Neural cell (in vitro differentiated cells): ENCODE results near the gene ZNF831. TPM values are rescaled to one million over a fixed set of nuclear protein-coding genes. Genes with fewer than 3 reads are reported as not detected.

Experiments
- H2AFZ ChIP-seq: fragments of 200-600, 300-800 bp; sonication (generic), shearing (Covaris generic); 2 replicates; pipeline ENCODE4 v1.6.0; 2014; ENCODE audit warnings: low read depth, mild to moderate bottlenecking, antibody characterized with exemption, low read length, moderate library complexity
- H3F3A ChIP-seq: fragments of 200-600 bp; shearing (Covaris generic); 2 replicates; pipeline ENCODE4 v1.6.1; 2016; ENCODE audit warnings: mild to moderate bottlenecking, moderate library complexity, mixed read lengths, antibody characterized with exemption, low read length; ENCODE audit not compliant: insufficient read depth, poor library complexity, severe bottlenecking
- H3K27ac ChIP-seq: fragments of 200-600, 300-800 bp; sonication (generic), shearing (Covaris generic); 2 replicates; pipeline ENCODE4 v1.5.1; 2014; ENCODE audit warnings: mild to moderate bottlenecking, low read length, moderate library complexity
- H3K27me3 ChIP-seq: fragments of 300-800, 200-600 bp; sonication (generic), shearing (Covaris generic); 2 replicates; pipeline ENCODE4 v1.6.0; 2014; ENCODE audit warnings: mild to moderate bottlenecking, low read depth, low read length, moderate library complexity; ENCODE audit not compliant: insufficient read depth
- H3K36me3 ChIP-seq: fragments of 300-800, 200-600 bp; sonication (generic), shearing (Covaris generic); 2 replicates; pipeline ENCODE4 v1.5.1; 2014; ENCODE audit warnings: mild to moderate bottlenecking, antibody characterized with exemption, low read length, moderate library complexity; ENCODE audit not compliant: insufficient read depth
- H3K4me2 ChIP-seq: fragments of 300-800, 200-600 bp; sonication (generic), shearing (Covaris generic); 2 replicates; pipeline ENCODE4 v1.6.0; 2014; ENCODE audit warnings: mild to moderate bottlenecking, low read length
- H3K4me3 ChIP-seq: fragments of 300-800, 200-600 bp; sonication (generic), shearing (Covaris generic); 2 replicates; pipeline ENCODE4 v1.5.1; 2014; ENCODE audit warnings: mild to moderate bottlenecking, low read length, moderate library complexity
- H3K79me2 ChIP-seq: fragments of 200-600 bp; shearing (Covaris generic); replicated peaks from 2 replicates; pipeline ENCODE4 v1.6.0; 2014; ENCODE audit warnings: mild to moderate bottlenecking, low read length, moderate library complexity; ENCODE audit not compliant: insufficient read depth
- H3K9ac ChIP-seq: fragments of 300-800, 200-600 bp; sonication (generic), shearing (Covaris generic); 2 replicates; pipeline ENCODE4 v1.6.1; 2016; ENCODE audit warnings: mild to moderate bottlenecking, low read length, mixed read lengths
- H3K9me2 ChIP-seq: fragments of 200-600 bp; shearing (Covaris generic); 2 replicates; pipeline ENCODE4 v1.6.1; 2016; ENCODE audit warnings: mild to moderate bottlenecking, low read length, mixed read lengths; ENCODE audit not compliant: insufficient read depth
- H3K9me3 ChIP-seq: fragments of 200-600, 300-800 bp; sonication (generic), shearing (Covaris generic); 2 replicates; pipeline ENCODE4 v1.6.1; 2016; ENCODE audit warnings: mild to moderate bottlenecking, mixed run types, low read length, moderate library complexity, mixed read lengths
- H4K20me1 ChIP-seq: fragments of 200-600 bp; shearing (Covaris generic); 2 replicates; pipeline ENCODE4 v1.6.1; 2016; ENCODE audit warnings: mild to moderate bottlenecking, mixed run types; ENCODE audit not compliant: insufficient read depth
- EP300 ChIP-seq: fragments of 450-650 bp; conservative IDR thresholded peaks from 2 replicates; pipeline ENCODE4 v1.6.1; 2014; ENCODE audit warnings: antibody characterized with exemption, mild to moderate bottlenecking, moderate library complexity; ENCODE audit not compliant: poor library complexity, severe bottlenecking
- EZH2 ChIP-seq: fragments of 200-600, 300-800 bp; shearing (Covaris generic), sonication (generic); IDR thresholded peaks from 2 replicates; pipeline ENCODE4 v1.6.1; 2014; ENCODE audit warnings: antibody characterized with exemption, low read length, borderline replicate concordance, mild to moderate bottlenecking; ENCODE audit not compliant: insufficient read depth, poor library complexity, severe bottlenecking
- MXI1 ChIP-seq: fragments of 450-650 bp; conservative IDR thresholded peaks from 2 replicates; pipeline ENCODE4 v1.6.1; 2014; ENCODE audit warnings: antibody characterized with exemption, mild to moderate bottlenecking; ENCODE audit not compliant: poor library complexity, severe bottlenecking
- POLR2AphosphoS5 ChIP-seq: IDR thresholded peaks from 2 replicates; pipeline ENCODE4 v1.6.1; 2012
- RAD21 ChIP-seq: fragments of 450-650 bp; conservative IDR thresholded peaks from 2 replicates; pipeline ENCODE4 v1.6.1; 2014; ENCODE audit warnings: antibody characterized with exemption, mild to moderate bottlenecking, moderate library complexity
- SMC3 ChIP-seq: fragments of 450-650 bp; conservative IDR thresholded peaks from 2 replicates; pipeline ENCODE4 v1.6.1; 2014; ENCODE audit warnings: antibody characterized with exemption, mild to moderate bottlenecking, moderate library complexity; ENCODE audit not compliant: poor library complexity
- TAF1 ChIP-seq: IDR thresholded peaks from 2 replicates; pipeline ENCODE4 v1.6.1; 2012; ENCODE audit warnings: low read depth
- polyA plus RNA-seq: library from polyadenylated mRNA; depleted of rRNA; stranded (reverse); fragments of >200 nt; gene quantifications from 2 replicates; pipeline ENCODE4 v1.2.3, GENCODE V29; 2014
- TF ChIP-seq, protein P1 (sequence below): IDR thresholded peaks from 2 replicates; pipeline ENCODE4 v1.6.1; 2012; ENCODE audit warnings: borderline replicate concordance
- TF ChIP-seq, protein P2 (sequence below): fragments of 450-650 bp; IDR thresholded peaks from 2 replicates; pipeline ENCODE4 v1.5.1; 2014; ENCODE audit warnings: antibody characterized with exemption, mild to moderate bottlenecking, moderate library complexity; ENCODE audit not compliant: poor library complexity, severe bottlenecking

The ZNF831 gene
- polyA plus RNA-seq, 1 donor from 2014 or later: not detected

DNA sequence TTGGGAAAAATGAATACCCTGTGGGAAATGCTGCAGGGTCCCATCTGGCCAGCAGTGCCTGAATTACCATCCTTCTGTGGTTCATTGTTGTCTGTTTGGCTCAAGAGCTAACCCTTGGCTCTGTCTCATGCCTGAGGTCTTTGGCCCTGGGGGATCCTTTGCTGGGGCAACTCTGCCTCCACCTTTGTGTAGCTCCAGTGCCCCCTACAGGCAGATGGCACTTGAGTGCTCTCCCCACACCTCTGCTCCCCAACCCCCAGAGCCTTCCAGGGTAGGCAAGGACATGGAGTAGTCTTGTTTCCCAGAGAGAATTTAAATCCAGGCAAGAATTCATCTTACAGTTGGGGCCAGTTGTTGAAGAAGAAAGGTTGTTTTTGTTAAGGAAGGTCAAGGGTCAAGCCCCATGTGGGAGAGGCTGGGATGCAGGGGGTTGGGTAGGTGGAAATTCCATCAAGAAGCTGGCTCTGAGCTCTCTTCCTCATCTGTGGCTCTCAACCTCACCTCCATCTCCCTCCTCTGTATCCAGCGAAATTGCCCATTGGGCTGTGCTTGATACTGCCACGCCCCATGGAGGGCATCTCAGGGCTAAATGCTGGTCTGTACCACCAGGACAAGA lies 44.2 kb downstream of the ZNF831 start:
- H2AFZ ChIP-seq: no peak overlapping the region
- no peak for TF ChIP-seq POLR2AphosphoS5
- TF ChIP-seq, protein P1, sequence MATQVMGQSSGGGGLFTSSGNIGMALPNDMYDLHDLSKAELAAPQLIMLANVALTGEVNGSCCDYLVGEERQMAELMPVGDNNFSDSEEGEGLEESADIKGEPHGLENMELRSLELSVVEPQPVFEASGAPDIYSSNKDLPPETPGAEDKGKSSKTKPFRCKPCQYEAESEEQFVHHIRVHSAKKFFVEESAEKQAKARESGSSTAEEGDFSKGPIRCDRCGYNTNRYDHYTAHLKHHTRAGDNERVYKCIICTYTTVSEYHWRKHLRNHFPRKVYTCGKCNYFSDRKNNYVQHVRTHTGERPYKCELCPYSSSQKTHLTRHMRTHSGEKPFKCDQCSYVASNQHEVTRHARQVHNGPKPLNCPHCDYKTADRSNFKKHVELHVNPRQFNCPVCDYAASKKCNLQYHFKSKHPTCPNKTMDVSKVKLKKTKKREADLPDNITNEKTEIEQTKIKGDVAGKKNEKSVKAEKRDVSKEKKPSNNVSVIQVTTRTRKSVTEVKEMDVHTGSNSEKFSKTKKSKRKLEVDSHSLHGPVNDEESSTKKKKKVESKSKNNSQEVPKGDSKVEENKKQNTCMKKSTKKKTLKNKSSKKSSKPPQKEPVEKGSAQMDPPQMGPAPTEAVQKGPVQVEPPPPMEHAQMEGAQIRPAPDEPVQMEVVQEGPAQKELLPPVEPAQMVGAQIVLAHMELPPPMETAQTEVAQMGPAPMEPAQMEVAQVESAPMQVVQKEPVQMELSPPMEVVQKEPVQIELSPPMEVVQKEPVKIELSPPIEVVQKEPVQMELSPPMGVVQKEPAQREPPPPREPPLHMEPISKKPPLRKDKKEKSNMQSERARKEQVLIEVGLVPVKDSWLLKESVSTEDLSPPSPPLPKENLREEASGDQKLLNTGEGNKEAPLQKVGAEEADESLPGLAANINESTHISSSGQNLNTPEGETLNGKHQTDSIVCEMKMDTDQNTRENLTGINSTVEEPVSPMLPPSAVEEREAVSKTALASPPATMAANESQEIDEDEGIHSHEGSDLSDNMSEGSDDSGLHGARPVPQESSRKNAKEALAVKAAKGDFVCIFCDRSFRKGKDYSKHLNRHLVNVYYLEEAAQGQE: no peak
- TF ChIP-seq MXI1: no peak
- TF ChIP-seq EZH2: no peak
- no peak for TF ChIP-seq SMC3
- TF ChIP-seq, protein P2, sequence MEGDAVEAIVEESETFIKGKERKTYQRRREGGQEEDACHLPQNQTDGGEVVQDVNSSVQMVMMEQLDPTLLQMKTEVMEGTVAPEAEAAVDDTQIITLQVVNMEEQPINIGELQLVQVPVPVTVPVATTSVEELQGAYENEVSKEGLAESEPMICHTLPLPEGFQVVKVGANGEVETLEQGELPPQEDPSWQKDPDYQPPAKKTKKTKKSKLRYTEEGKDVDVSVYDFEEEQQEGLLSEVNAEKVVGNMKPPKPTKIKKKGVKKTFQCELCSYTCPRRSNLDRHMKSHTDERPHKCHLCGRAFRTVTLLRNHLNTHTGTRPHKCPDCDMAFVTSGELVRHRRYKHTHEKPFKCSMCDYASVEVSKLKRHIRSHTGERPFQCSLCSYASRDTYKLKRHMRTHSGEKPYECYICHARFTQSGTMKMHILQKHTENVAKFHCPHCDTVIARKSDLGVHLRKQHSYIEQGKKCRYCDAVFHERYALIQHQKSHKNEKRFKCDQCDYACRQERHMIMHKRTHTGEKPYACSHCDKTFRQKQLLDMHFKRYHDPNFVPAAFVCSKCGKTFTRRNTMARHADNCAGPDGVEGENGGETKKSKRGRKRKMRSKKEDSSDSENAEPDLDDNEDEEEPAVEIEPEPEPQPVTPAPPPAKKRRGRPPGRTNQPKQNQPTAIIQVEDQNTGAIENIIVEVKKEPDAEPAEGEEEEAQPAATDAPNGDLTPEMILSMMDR: no peak
- TF ChIP-seq EP300: no peak
- TF ChIP-seq TAF1: no peak
- TF ChIP-seq RAD21: no peak
- no peak overlapping the region for H3K4me2 ChIP-seq

DNA sequence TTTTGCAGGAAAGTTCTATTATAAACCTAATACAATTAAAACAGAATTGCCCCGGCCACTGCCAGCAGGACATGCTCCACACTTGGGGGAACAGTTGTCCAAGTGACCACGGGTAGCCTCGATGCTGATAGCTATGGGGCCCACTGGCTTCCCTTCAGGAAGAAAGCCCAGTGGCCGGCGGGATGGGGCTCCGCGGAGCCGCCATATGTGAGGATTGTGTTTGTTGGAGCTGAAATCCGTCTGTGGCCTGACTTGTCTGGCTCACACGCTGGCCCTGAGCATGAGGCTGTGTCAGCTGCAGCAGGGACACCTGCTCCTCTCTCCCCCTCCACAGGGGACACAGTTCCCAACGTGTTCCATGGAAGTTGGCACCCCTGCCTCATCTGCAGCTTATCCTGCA lies 46.6 kb downstream of the ZNF831 start:
- Histone ChIP-seq H3K79me2 (no peaks in the 10 kb centered on the region), H2AFZ (no peak overlapping the region), H3K9ac (no peak overlapping the region), H3K9me2 (no peaks in the 10 kb centered on the region), H3K36me3 (no peaks in the 10 kb centered on the region), H3F3A (no peaks in the 10 kb centered on the region), H3K27ac (no peak overlapping the region), H3K27me3 (no peaks in the 10 kb centered on the region), H3K9me3 (no peaks in the 10 kb centered on the region), H4K20me1 (no peaks in the 10 kb centered on the region), H3K4me3 (no peak overlapping the region), H3K4me2 (no peak overlapping the region)
- TF ChIP-seq EP300: no peak
- no peak for TF ChIP-seq MXI1
- TF ChIP-seq TAF1: no peak
- no peak for TF ChIP-seq RAD21
- TF ChIP-seq SMC3: no peak
- TF ChIP-seq, protein P1: no peak
- TF ChIP-seq POLR2AphosphoS5: no peak
- TF ChIP-seq, protein P2: no peak
- TF ChIP-seq EZH2: no peak

More for the DNA sequence above, 44.2 kb downstream of the ZNF831 start:
- H3K79me2 ChIP-seq: no peaks in the 10 kb centered on the region
- H3K9me2 ChIP-seq: no peaks in the 10 kb centered on the region
- no peaks in the 10 kb centered on the region for H4K20me1 ChIP-seq
- no peak overlapping the region for H3K9ac ChIP-seq
- no peaks in the 10 kb centered on the region for H3K27me3 ChIP-seq
- H3K36me3 ChIP-seq: no peaks in the 10 kb centered on the region
- no peak overlapping the region for H3K27ac ChIP-seq
- H3F3A ChIP-seq: no peaks in the 10 kb centered on the region
- H3K4me3 ChIP-seq: no peak overlapping the region
- no peaks in the 10 kb centered on the region for H3K9me3 ChIP-seq
